ENCODE results near the gene CNTNAP2.

DNA sequence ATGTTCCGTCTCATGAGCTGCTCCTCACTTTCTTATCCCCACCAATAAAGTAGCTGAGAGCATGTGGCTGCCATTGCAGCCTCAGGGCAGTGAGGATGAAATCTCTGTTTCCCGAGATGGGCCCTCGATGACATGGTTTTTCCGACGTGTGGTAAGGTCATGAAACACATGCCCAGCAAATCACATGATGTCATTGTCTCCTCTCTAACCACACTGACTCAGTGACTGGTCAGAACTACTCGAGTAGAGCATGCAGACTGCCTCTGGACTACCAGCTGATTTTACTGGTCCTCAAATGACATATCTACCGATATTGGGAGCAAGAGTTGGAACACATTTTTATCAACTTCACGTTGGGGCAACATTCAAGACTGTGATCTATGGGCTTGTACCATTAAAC lies 786.1 kb downstream of the CNTNAP2 start:
- no peak for TF ChIP-seq POLR2A (IDR thresholded peaks at IDR 0.05)
- no peak for TF ChIP-seq CTCF (IDR thresholded peaks at IDR 0.05)
